Measurements from ENCODE around the gene DYNC1LI1.
"Not testable (repeated sequence)": the region's sequence is repeated elsewhere in the genome, so short reads cannot be mapped to it uniquely, and the experiment has no call there.

The DYNC1LI1 gene

GRCh38 chr3:32583708-32584107 is 13.1 kb upstream of the DYNC1LI1 start:
- no peaks in the 10 kb centered on the region for H3K79me2 ChIP-seq (ENCODE audit: insufficient read depth, low read length)
- H4K20me1 ChIP-seq (ENCODE audit: insufficient read depth, low read length): no peaks in the 10 kb centered on the region
- H3K4me3 ChIP-seq (ENCODE audit: low read depth in 1 of 2, low read length in 2 of 2): no peak overlapping the region
- H2AFZ ChIP-seq (ENCODE audit: low read depth, low read length): no peak overlapping the region
- no peaks in the 10 kb centered on the region for H3K9me3 ChIP-seq (ENCODE audit: insufficient read depth, low read length, severe bottlenecking)
- TF ChIP-seq, protein P1, sequence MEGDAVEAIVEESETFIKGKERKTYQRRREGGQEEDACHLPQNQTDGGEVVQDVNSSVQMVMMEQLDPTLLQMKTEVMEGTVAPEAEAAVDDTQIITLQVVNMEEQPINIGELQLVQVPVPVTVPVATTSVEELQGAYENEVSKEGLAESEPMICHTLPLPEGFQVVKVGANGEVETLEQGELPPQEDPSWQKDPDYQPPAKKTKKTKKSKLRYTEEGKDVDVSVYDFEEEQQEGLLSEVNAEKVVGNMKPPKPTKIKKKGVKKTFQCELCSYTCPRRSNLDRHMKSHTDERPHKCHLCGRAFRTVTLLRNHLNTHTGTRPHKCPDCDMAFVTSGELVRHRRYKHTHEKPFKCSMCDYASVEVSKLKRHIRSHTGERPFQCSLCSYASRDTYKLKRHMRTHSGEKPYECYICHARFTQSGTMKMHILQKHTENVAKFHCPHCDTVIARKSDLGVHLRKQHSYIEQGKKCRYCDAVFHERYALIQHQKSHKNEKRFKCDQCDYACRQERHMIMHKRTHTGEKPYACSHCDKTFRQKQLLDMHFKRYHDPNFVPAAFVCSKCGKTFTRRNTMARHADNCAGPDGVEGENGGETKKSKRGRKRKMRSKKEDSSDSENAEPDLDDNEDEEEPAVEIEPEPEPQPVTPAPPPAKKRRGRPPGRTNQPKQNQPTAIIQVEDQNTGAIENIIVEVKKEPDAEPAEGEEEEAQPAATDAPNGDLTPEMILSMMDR (IDR thresholded peaks at IDR 0.05; ENCODE audit: borderline replicate concordance, extremely low read depth, low read length, poor library complexity, severe bottlenecking): no peak
- TF ChIP-seq EZH2 (IDR thresholded peaks at IDR 0.05; ENCODE audit: borderline replicate concordance, low read depth, low read length, severe bottlenecking): no peak
- no peak overlapping the region for H3K27ac ChIP-seq (ENCODE audit: low read length)
- no peaks in the 10 kb centered on the region for H3K36me3 ChIP-seq (ENCODE audit: insufficient read depth, low read length)
- no peaks in the 10 kb centered on the region for H3K27me3 ChIP-seq (ENCODE audit: insufficient read depth, low read length, poor library complexity)
- ATAC-seq (ENCODE audit: insufficient read depth, low read depth) (no peak), DNase-seq (no peak)
- no peak overlapping the region for H3K4me2 ChIP-seq (ENCODE audit: insufficient read depth, low read length)
- no peaks in the 10 kb centered on the region for H3K4me1 ChIP-seq (ENCODE audit: insufficient read depth, low read length)
- H3K9ac ChIP-seq (ENCODE audit: low read depth, low read length): no peak overlapping the region

- not testable (repeated sequence) for H3K4me2 ChIP-seq (ENCODE audit: insufficient read depth, low read length); H3K9ac ChIP-seq (ENCODE audit: low read depth, low read length); ATAC-seq (ENCODE audit: insufficient read depth, low read depth)
Measured at GRCh38 chr3:32578669-32579068, 8.0 kb upstream of the DYNC1LI1 start.

GRCh38 chr3:32577581-32578556 is 7.2 kb upstream of the DYNC1LI1 start:
- DNase-seq (peak; percentile 30), ATAC-seq (ENCODE audit: insufficient read depth, low read depth) (peak; percentile 83)
- H3K9me3 ChIP-seq (ENCODE audit: insufficient read depth, low read length, severe bottlenecking): no peaks in the 10 kb centered on the region
- peak overlapping the region; percentile 49 for H3K4me2 ChIP-seq (ENCODE audit: insufficient read depth, low read length)
- H2AFZ ChIP-seq (ENCODE audit: low read depth, low read length): peak overlapping the region; percentile 72
- peak overlapping the region; percentile 26 for H3K9ac ChIP-seq (ENCODE audit: low read depth, low read length)
- peak overlapping the region in 1 of 2 experiments; percentile 13; a peak in 1 of 4 replicates for H3K4me3 ChIP-seq (ENCODE audit: low read depth in 1 of 2, low read length in 2 of 2)
- no peak for TF ChIP-seq EZH2 (IDR thresholded peaks at IDR 0.05; ENCODE audit: borderline replicate concordance, low read depth, low read length, severe bottlenecking)
- H3K36me3 ChIP-seq (ENCODE audit: insufficient read depth, low read length): no peaks in the 10 kb centered on the region
- H4K20me1 ChIP-seq (ENCODE audit: insufficient read depth, low read length): no peaks in the 10 kb centered on the region
- peaks cover 14% of the 10 kb centered on the region for H3K4me1 ChIP-seq (ENCODE audit: insufficient read depth, low read length)
- H3K27ac ChIP-seq (ENCODE audit: low read length): peak overlapping the region; percentile 59
- no peaks in the 10 kb centered on the region for H3K79me2 ChIP-seq (ENCODE audit: insufficient read depth, low read length)
- H3K27me3 ChIP-seq (ENCODE audit: insufficient read depth, low read length, poor library complexity): no peaks in the 10 kb centered on the region

More at GRCh38 chr3:32578669-32579068, 8.0 kb upstream of the DYNC1LI1 start:
- H3K36me3 ChIP-seq (ENCODE audit: insufficient read depth, low read length); H3K4me3 ChIP-seq (ENCODE audit: low read depth in 1 of 2, low read length in 2 of 2); H3K79me2 ChIP-seq (ENCODE audit: insufficient read depth, low read length); DNase-seq; H2AFZ ChIP-seq (ENCODE audit: low read depth, low read length); H3K27ac ChIP-seq (ENCODE audit: low read length); H3K9me3 ChIP-seq (ENCODE audit: insufficient read depth, low read length, severe bottlenecking); H4K20me1 ChIP-seq (ENCODE audit: insufficient read depth, low read length); H3K27me3 ChIP-seq (ENCODE audit: insufficient read depth, low read length, poor library complexity): not testable (repeated sequence)
- peaks cover 14% of the 10 kb centered on the region for H3K4me1 ChIP-seq (ENCODE audit: insufficient read depth, low read length)

GRCh38 chr3:32577174-32577573 is 6.5 kb upstream of the DYNC1LI1 start:
- H2AFZ ChIP-seq (ENCODE audit: low read depth, low read length): peak overlapping the region; percentile 72
- H3K4me1 ChIP-seq (ENCODE audit: insufficient read depth, low read length): peaks cover 15% of the 10 kb centered on the region
- H3K4me2 ChIP-seq (ENCODE audit: insufficient read depth, low read length): peak overlapping the region; percentile 49; the same call in 1 of the 2 replicates
- no peaks in the 10 kb centered on the region for H3K36me3 ChIP-seq (ENCODE audit: insufficient read depth, low read length)
- H3K9ac ChIP-seq (ENCODE audit: low read depth, low read length): peak overlapping the region; percentile 26; the same call in 1 of the 2 replicates
- H3K9me3 ChIP-seq (ENCODE audit: insufficient read depth, low read length, severe bottlenecking): no peaks in the 10 kb centered on the region
- H4K20me1 ChIP-seq (ENCODE audit: insufficient read depth, low read length): no peaks in the 10 kb centered on the region
- H3K27ac ChIP-seq (ENCODE audit: low read length): peak overlapping the region; percentile 59
- no peaks in the 10 kb centered on the region for H3K79me2 ChIP-seq (ENCODE audit: insufficient read depth, low read length)
- H3K4me3 ChIP-seq (ENCODE audit: low read depth in 1 of 2, low read length in 2 of 2): no peak overlapping the region
- ATAC-seq (ENCODE audit: insufficient read depth, low read depth) (no peak), DNase-seq (no peak)
- no peak for TF ChIP-seq EZH2 (IDR thresholded peaks at IDR 0.05; ENCODE audit: borderline replicate concordance, low read depth, low read length, severe bottlenecking)
- TF ChIP-seq, protein P1 (IDR thresholded peaks at IDR 0.05; ENCODE audit: borderline replicate concordance, extremely low read depth, low read length, poor library complexity, severe bottlenecking): no peak
- no peaks in the 10 kb centered on the region for H3K27me3 ChIP-seq (ENCODE audit: insufficient read depth, low read length, poor library complexity)
